GM04504 (cell line): ENCODE results near the gene DMRT2.
A peak's percentile ranks its signal among the peaks of the same experiment; 100 is the strongest.

Experiments used
- DNase-seq: peaks from one replicate; pipeline ENCODE4 v3.0.0-alpha.2; 2012; ENCODE audit warnings: low read depth

Gene DMRT2

GRCh38 chr9:1096155-1096964 is 46.2 kb downstream of the DMRT2 start:
- no peak for DNase-seq

- peak; percentile 0 for DNase-seq
Observed at GRCh38 chr9:1098551-1098950, 48.4 kb downstream of the DMRT2 start.

GRCh38 chr9:1100201-1100600 is 50.0 kb downstream of the DMRT2 start:
- no peak for DNase-seq

GRCh38 chr9:1100945-1101344 is 50.8 kb downstream of the DMRT2 start:
- peak; percentile 13 for DNase-seq

GRCh38 chr9:1101846-1102641 is 51.9 kb downstream of the DMRT2 start:
- no peak for DNase-seq

GRCh38 chr9:1102642-1102970 is 52.4 kb downstream of the DMRT2 start:
- no peak for DNase-seq
